GM18907 (cell line): ENCODE results near the gene FOXE1.

Experiments
- ATAC-seq: cut with Tn5 transposase; IDR thresholded peaks from one replicate; pipeline ENCODE4 v1.9.1; 2021; ENCODE audit warnings: mild to moderate bottlenecking, moderate library complexity; ENCODE audit not compliant: unreplicated experiment

The FOXE1 gene

GRCh38 chr9:97848215-97848479 lies 4.9 kb upstream of the FOXE1 start:
- no peak for ATAC-seq

DNA sequence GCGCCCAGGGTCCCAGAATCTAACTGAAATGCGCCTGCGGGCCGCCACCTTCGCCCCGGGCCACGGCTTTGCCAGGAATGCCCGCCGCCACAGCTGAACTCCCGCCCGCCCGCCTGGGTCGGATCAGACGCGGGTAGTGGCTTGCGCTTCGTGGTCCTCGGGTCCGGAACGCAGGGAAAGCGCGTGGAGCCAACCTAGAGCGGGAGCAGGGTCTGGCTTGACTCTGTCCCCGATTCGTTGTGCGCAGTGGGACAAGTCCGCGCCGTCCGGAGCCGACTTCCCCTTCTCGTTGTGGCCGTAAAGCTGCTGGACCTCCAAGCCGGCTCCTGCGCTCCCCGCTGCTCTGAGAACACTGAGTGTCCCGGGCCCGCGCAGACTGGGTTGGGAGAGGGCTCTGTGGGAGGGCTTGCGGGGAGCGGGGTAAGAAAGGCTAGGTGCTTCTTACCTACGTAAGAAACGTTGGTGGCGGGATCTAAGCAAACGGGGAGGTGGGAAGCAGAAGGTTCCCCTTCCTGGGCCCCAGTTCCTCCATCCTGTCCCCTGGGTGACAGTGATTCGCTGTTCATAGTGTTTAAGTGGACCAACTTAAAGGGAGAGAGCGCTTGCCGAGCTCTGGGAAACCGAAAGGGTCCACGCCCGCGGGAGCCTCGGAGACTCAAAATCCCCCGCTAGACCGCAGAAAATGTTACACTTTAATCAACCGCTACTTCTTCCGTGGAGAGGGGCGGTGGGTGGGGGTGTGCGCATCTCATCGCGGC lies 4.4 kb upstream of the FOXE1 start:
- no peak for ATAC-seq

- no peak for ATAC-seq
Observed at GRCh38 chr9:97849980-97850379, 3.0 kb upstream of the FOXE1 start.

- no peak for ATAC-seq
Observed at GRCh38 chr9:97850746-97851445, 2.1 kb upstream of the FOXE1 start.

GRCh38 chr9:97851446-97851883 lies 1.6 kb upstream of the FOXE1 start:
- ATAC-seq, result no peak

- no peak for ATAC-seq
Observed at GRCh38 chr9:97852001-97852398, 1.0 kb upstream of the FOXE1 start.

DNA sequence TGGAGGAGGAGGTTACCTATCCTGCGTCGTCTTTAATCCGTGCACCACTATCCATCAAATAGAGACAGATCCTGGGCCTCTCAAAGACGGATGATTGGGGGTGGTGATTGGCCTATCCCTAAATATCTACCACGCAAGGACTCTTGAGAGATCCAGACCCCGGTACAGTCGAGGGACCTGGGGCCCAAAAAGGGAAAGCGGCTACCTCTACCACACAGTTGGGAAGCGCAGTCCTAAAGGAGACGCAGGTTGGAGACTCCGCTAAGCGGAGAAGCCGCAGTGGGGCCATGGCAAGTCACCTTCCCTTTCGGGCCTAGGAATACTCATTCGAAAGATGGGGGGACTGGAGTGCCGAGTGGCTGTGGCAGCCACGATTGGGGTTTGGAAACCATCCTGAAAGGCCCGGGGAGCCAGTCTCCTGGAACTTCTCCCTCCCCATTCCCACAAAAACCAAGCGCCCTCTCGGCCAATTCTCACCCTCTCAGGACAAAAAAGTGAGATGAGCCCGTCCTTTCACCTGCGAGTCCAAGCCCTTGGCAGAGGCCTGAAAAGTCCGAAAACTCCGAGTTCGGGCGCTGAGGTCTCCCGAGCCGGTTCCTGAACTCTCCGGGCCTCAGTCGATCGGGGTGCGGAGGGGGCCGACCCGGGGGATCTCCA lies 499 bp upstream of the FOXE1 start:
- ATAC-seq, result no peak

DNA sequence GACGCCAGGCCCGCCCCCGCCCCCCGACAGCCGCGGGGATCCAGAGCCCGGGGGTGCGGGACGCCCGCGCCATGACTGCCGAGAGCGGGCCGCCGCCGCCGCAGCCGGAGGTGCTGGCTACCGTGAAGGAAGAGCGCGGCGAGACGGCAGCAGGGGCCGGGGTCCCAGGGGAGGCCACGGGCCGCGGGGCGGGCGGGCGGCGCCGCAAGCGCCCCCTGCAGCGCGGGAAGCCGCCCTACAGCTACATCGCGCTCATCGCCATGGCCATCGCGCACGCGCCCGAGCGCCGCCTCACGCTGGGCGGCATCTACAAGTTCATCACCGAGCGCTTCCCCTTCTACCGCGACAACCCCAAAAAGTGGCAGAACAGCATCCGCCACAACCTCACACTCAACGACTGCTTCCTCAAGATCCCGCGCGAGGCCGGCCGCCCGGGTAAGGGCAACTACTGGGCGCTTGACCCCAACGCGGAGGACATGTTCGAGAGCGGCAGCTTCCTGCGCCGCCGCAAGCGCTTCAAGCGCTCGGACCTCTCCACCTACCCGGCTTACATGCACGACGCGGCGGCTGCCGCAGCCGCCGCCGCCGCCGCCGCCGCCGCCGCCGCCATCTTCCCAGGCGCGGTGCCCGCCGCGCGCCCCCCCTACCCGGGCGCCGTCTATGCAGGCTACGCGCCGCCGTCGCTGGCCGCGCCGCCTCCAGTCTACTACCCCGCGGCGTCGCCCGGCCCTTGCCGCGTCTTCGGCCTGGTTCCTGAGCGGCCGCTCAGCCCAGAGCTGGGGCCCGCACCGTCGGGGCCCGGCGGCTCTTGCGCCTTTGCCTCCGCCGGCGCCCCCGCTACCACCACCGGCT lies 1.0 kb downstream of the FOXE1 start:
- no peak for ATAC-seq

- ATAC-seq, result no peak
Observed at GRCh38 chr9:97854696-97855485, 1.9 kb downstream of the FOXE1 start.

DNA sequence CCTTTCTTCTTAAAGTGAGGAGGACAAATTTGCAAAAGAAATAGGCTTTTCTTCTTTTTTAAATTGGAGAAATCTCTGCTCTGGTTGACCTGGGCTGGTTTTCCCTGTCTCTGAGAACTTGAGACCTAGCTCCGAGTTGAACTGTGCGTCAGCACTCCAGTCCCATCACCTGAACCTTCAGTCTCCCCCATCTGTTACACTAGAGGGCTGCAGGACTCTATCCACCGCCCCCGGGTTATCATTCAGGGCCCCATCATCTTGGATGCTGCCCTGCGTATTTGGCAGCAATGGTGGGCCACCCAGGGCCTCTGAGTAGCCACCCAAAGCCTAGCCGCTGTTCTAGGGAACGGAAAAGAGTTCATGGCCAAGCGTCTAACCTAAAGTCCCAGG lies 2.5 kb downstream of the FOXE1 start:
- no peak for ATAC-seq

- ATAC-seq, result no peak
Observed at GRCh38 chr9:97855899-97856298, 2.9 kb downstream of the FOXE1 start.

DNA sequence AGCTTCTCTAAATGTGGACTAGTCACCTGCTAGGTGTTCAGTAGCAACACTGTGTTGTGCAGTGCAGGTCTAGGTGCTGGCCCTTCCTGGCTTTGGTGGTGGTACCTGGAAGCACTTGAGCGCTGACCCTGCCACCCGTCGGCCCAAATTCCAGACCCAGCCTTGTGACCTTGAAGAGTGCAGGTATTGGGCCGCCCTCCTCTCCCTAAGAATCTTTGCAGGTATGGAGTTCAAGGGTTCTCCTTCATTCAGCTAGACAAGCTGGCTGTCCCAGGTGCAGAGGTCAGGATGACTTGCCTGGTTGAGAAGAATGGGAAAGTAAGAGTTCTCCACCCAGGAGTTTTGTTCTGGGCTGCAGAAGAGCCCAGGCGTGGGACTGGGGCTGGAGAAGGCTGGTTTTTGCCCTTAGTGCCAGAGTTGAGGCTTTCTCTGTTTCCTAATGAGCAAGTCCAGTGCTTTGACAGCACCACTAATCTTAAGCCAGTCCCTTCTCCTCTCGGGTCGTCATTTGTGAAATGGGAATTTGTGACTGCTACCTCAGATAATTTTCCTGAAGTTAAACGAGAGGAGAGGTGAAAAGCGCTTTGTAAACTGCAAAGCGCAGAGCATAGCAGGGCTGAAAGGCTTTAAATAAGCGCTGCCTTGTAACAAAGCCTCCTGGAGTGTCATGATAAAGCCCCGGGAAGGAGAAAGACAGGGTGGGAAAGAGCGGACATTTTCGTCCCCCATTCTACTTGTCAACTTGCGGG lies 4.0 kb downstream of the FOXE1 start:
- ATAC-seq, result no peak

DNA sequence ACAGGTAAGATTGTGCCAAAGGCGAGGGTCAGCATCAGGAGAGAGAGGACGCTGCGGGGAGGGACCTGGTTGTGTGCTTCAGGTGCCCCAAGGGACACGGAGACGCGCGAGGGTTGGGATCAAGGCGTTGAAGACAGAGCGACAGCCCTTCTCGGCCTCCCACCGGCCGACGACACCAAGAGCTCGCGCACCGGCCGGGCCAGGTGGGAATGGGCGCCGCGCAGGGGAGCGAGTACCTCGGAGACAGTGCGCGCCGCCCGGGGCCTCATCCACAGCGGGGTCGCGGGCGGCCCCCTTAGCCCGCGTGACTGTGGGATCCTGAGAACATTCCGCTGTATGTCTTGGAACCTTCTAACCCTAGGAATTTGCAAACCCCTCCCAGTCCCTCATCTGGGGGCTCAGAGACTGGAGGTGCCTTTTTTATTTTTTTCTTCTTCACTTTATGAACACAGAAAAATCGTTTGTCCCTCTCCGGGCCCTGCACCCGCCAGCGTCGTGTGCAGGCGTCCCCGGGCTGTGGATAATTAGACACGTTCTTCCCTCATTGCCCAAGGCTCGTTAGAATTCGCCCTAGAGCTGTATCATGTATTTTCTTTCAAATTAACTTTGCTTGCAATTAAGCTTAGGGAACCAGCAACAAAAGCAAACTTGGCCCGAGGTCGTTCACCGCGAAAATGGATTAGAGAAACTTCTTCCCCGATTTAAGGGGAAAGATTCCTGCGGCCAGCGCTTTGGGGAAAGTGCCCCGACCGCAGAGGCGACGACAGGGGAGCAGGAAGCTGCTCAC lies 4.8 kb downstream of the FOXE1 start:
- no peak for ATAC-seq

DNA sequence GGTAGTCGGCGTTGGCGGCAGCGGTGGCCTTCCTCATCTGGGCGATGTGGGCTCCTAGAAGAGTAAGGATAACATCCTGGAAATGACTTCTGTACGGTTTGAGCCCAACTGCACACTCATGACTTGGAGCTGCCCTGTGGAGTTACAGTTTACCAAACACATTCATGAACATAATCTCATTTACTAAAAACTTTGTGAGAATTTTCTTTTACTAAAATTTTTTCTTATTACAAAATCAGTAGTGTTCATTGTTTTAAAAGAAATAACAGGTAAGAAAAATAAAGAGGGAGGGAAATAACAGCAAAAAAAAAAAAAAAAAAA lies 5.3 kb downstream of the FOXE1 start:
- ATAC-seq, result no peak

DNA sequence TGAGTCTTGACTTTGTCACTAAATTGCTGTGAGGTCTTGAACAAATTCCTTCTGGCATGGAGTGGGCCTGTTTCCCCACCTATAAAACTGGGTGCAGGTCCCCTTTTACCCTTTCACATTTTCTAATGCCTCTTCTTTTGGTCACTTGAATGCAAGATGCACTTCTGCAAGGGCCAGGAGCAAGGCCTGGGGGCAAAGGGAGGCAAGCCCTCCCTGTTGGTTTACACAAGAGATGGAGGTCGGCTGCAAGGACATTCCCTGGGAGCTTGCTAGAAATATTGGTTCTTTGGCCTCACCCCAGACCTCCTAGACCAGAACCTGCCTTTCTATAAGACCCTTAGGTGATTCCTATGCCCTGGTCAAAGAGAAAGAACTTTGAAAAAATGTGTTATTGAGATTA lies 5.8 kb downstream of the FOXE1 start:
- ATAC-seq, result no peak

DNA sequence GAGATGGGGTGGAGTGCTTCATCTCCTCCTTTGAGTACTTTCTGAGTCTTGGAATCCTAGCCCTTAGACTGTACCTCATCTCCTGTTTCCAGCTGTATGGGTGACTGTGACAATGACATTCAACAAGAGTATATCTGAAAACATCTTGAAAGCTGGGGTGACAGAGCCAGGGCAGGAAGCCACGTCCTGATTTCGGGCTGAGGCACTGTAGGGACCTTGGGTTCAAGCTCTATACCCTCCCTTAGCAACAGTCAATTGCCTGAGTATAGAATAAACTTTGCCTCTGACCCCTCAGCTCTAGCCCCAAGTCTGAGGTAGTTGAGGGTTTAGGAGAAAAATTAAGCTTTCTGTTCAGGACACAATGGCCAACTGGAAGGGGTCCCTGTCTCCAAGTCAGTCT lies 6.3 kb downstream of the FOXE1 start:
- ATAC-seq, result no peak

DNA sequence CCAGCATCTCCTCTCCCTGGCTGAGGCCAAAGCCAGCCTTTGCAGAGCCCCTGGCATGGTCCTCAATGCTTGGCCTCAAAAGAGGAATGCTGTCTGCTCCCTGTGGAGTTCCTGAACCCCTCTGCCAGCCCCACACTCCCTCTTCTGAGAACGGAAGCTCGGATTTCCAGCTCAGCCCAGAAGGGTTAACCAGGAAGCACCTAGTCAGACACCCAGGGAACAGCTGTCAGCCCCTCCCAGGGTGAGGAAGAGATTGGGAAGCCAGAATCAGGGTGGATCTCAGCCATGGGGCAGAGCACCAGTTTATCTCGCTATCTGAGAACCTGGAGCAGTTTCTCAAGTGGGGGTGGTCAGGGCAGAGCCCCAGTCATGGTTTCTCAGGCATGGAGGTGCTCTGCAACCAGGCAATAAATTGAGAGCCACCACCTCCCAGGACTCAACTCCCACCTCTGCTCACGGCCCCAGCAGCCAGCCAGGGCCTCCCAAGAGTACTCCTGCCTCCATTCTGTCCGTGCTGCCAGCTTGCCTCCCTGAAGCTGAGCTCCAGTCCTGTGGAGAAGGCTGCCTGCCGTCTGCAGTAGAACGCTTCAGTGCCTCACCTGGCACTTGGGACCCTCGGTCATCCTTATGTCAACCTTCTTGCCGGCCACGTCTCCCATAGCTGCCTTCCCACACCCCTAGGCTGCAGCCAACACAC lies 7.6 kb downstream of the FOXE1 start:
- no peak for ATAC-seq

DNA sequence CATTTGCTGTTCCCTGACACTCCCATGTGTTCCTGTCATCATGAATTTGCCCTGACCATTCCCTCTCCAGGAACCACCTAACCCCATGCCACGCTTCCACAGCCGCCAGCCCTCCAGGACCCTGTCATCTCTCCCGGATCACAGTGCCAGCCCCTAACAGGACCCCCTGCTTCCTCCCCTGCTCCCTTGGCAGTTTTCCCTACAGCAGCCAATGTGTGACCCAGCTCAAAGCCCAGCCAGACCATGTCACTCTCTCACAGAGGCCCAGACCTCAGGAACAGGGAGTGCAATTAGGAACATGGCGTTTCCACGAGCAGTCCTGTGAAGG lies 8.1 kb downstream of the FOXE1 start:
- ATAC-seq, result no peak

DNA sequence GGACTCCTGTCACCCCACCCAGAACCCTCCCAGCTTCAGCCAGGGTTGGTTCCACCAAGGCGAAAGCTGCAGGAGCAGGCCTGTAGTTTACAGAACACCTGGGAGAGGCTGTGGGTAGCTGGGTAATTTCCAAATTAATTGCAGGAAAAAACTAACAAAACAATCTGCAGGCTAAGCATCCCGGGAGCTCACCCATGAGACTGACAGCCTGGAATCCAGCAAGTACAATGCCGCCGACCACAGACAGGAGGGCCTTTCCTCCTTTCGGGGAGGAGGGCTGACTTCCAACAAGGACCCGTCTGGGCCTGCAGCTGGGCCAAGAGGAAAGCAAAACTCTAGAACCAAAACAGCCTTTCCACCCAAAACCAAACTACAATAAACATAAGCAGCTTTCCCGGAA lies 10.3 kb downstream of the FOXE1 start:
- ATAC-seq, result no peak
